T-cell (primary cell): ENCODE results near the gene VAV2. TPM values are rescaled to one million over a fixed set of nuclear protein-coding genes. Genes with fewer than 3 reads are reported as not detected.

Experiments
- ATAC-seq, 4 experiments: fragments of 200-7000 bp in 3 of 4; fragments of 150-1000 bp in 1 of 4; cut with Tn5 transposase; replicated peaks in 1 of 4; 1 replicate in 3 of 4; 2 replicates in 1 of 4; pipeline ENCODE4 v1.10.0; 2021; ENCODE audit warnings: moderate library complexity in 3 of 4, mild to moderate bottlenecking in 2 of 4, moderate number of reproducible peaks in 1 of 4
- CTCF ChIA-PET, 2 donors: fragments of 300-600 bp; sonication (Branson Sonifier 250); formaldehyde crosslinking; loops; one replicate each; lab custom pipeline; 2022; ENCODE audit warnings: antibody characterized with exemption in 2 of 2; lab: Charles Lee
- POLR2A ChIA-PET, 2 donors: fragments of 300-600 bp; sonication (Branson Sonifier 250); formaldehyde crosslinking; loops; one replicate each; lab custom pipeline; 2022; ENCODE audit warnings: antibody characterized with exemption in 2 of 2; lab: Charles Lee
- DNase-seq, 35 experiments: peaks; one replicate each; pipeline versions ENCODE4 v3.0.0 to v3.0.0-alpha.2; 2013 to 2023
- H3K27ac ChIP-seq: one replicate; pipeline ENCODE4 v1.5.1; 2013; ENCODE audit warnings: low read length
- H3K27me3 ChIP-seq, 2 experiments: replicated peaks in 1 of 2; 1 replicate in 1 of 2; 2 replicates in 1 of 2; pipeline versions ENCODE4 v1.6.1 to v1.7.0; 2013; ENCODE audit warnings: low read length in 1 of 2, mixed read lengths in 1 of 2; ENCODE audit not compliant: control insufficient read depth in 2 of 2, insufficient read depth in 2 of 2; ENCODE audit errors: extremely low read depth in 1 of 2
- H3K36me3 ChIP-seq, 2 donors: 1 replicate in 1 of 2; 2 replicates in 1 of 2; pipeline versions ENCODE4 v1.6.1 to v1.7.0; 2013; ENCODE audit warnings: low read length in 1 of 2; ENCODE audit not compliant: control insufficient read depth in 2 of 2, insufficient read depth in 1 of 2; ENCODE audit errors: extremely low read depth in 1 of 2
- H3K4me1 ChIP-seq, 2 experiments: 1 replicate in 1 of 2; 2 replicates in 1 of 2; pipeline versions ENCODE4 v1.6.1 to v1.7.0; 2013; ENCODE audit warnings: low read length in 2 of 2, mixed read lengths in 1 of 2; ENCODE audit not compliant: insufficient read depth in 2 of 2, control insufficient read depth in 1 of 2; ENCODE audit errors: extremely low read depth in 1 of 2
- H3K4me3 ChIP-seq, 2 donors: 1 replicate in 1 of 2; 2 replicates in 1 of 2; pipeline versions ENCODE4 v1.5.1 to v1.7.0; 2013; ENCODE audit warnings: mild to moderate bottlenecking in 2 of 2, low read length in 1 of 2, moderate library complexity in 1 of 2; ENCODE audit not compliant: control insufficient read depth in 1 of 2; ENCODE audit errors: extremely low read depth in 1 of 2
- H3K9me3 ChIP-seq: 2 replicates; pipeline ENCODE4 v1.7.0; 2013
- H3K27ac Mint-ChIP-seq, 2 donors: one replicate each; pipeline ENCODE4 v1.8.0; 2020 to 2021; ENCODE audit warnings: mild to moderate bottlenecking in 2 of 2, mixed read lengths in 2 of 2
- H3K27me3 Mint-ChIP-seq, 2 donors: one replicate each; pipeline ENCODE4 v1.8.0; 2021 to 2022; ENCODE audit warnings: mixed read lengths in 2 of 2
- H3K36me3 Mint-ChIP-seq: one replicate; pipeline ENCODE4 v1.8.0; 2021; ENCODE audit warnings: mixed read lengths
- H3K4me1 Mint-ChIP-seq, 3 donors: one replicate each; pipeline ENCODE4 v1.8.0; 2020 to 2022; ENCODE audit warnings: mixed read lengths in 3 of 3, mild to moderate bottlenecking in 1 of 3
- H3K4me3 Mint-ChIP-seq, 3 donors: one replicate each; pipeline ENCODE4 v1.8.0; 2020 to 2022; ENCODE audit warnings: mild to moderate bottlenecking in 3 of 3, mixed read lengths in 3 of 3, moderate library complexity in 3 of 3
- H3K9me3 Mint-ChIP-seq, 3 donors: one replicate each; pipeline ENCODE4 v1.8.0; 2020 to 2022; ENCODE audit warnings: mixed read lengths in 3 of 3
- WGBS: methylation state at CpG from one replicate; pipeline ENCODE4 v1.1.5; 2013; ENCODE audit warnings: missing lambda C conversion rate; ENCODE audit not compliant: insufficient coverage; 5-methylcytosine and 5-hydroxymethylcytosine counted together
- total RNA-seq, 35 experiments: library from RNA in 6 of 35; stranded (reverse) in 6 of 35; fragments of 120-200 nt in 1 of 35; gene quantifications; one replicate each; pipeline versions ENCODE4 v1.2.1 to v1.2.4 and lab custom pipeline; 2013 to 2026

VAV2 gene
- total RNA-seq, 5 donors from 2014 or later (not counting 1 experiment from before 2014, with no cell fraction given), result 1.2 to 7.5 (median 4.9) TPM

DNA sequence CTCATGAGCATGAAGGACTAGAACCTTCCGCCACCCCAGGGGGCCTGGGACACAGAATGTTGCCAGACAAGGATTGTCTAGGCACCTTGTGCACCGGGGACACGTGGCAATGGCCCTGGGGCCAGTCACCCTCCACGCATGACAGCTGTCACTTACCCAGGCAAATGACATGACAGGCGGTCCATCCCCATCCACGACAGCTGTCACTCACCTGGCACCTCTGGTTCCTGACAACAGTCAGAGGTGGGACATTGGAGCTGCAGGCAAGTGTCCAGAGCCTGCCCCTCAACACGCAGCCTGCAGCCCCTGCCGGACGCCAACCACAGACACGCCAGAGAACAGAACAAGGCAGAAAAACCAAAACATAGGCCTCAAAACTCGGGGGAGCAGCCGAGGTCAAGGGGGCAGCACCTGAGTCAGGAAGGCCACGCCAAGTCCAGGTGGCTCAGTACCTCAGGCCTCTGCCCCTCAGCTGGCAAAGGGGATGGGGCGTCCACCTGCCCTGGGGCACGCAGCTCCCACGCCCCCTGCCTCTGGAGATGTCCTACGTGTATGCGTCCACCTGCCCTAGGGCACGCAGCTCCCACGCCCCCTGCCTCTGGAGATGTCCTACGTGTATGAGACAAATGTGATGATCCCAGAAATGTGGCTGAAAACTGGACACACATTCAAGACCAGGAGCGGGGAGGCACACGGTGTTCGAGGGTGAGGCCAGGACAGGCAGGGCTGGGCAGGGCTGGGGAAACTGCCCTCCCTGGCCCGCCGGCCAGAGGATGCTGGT is 14.5 kb downstream of the VAV2 start:
- Histone ChIP-seq H3K4me1 (no peaks in the 10 kb centered on the region), H3K27ac (no peak overlapping the region), H3K4me3 (no peak overlapping the region), H3K36me3 (no peaks in the 10 kb centered on the region), H3K27me3 (peaks cover 0 to 4% of the 10 kb centered on the region in 2 experiments), H3K9me3 (no peaks in the 10 kb centered on the region)
- ATAC-seq (no peak), DNase-seq (no peak)
- ChIA-PET CTCF (no interaction called here), POLR2A (no interaction called here)
- H3K4me3 Mint-ChIP-seq, result no peak overlapping the region
- H3K36me3 Mint-ChIP-seq, result no peaks in the 10 kb centered on the region
- H3K27ac Mint-ChIP-seq, result no peak overlapping the region
- WGBS, result 91% methylated on average over 26 of the region's 26 CpGs
- H3K9me3 Mint-ChIP-seq, result no peaks in the 10 kb centered on the region
- H3K4me1 Mint-ChIP-seq, result peaks cover 0 to 6% (median 0%) of the 10 kb centered on the region in 3 donors
- H3K27me3 Mint-ChIP-seq, result no peaks in the 10 kb centered on the region

DNA sequence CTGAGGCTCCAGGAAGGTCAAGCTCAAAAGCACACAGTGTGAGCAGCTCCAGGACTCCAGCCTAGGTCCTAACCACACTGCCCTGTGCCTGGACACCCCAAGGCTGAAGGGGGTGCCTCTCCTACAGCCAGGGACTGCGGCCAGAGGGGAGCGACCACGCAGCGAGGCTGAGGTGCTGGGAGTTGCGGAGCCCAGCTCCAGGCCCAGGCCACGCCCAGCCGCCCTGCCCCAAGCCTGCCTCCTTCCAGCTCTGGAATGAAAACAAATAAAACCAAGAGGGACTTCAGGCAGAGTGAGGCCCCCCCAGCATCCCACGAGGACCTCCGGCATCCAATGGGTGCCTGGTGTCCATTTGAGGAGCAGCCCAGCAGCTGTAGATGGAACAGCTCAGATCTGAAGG is 15.2 kb downstream of the VAV2 start:
- ChIA-PET POLR2A (no interaction called here), CTCF (no interaction called here)
- ATAC-seq, result no peak
- Histone ChIP-seq H3K36me3 (no peaks in the 10 kb centered on the region), H3K27me3 (peaks cover 0 to 4% of the 10 kb centered on the region in 2 experiments), H3K4me1 (no peaks in the 10 kb centered on the region), H3K27ac (no peak overlapping the region), H3K4me3 (no peak overlapping the region), H3K9me3 (no peaks in the 10 kb centered on the region)
- H3K9me3 Mint-ChIP-seq, result no peaks in the 10 kb centered on the region
- H3K4me1 Mint-ChIP-seq, result peaks cover 0 to 6% (median 0%) of the 10 kb centered on the region in 3 donors
- no peaks in the 10 kb centered on the region for H3K36me3 Mint-ChIP-seq
- no peak overlapping the region for H3K4me3 Mint-ChIP-seq
- H3K27me3 Mint-ChIP-seq, result no peaks in the 10 kb centered on the region
- no peak for DNase-seq
- no peak overlapping the region for H3K27ac Mint-ChIP-seq
- 85% methylated on average over 9 of the region's 9 CpGs for WGBS

DNA sequence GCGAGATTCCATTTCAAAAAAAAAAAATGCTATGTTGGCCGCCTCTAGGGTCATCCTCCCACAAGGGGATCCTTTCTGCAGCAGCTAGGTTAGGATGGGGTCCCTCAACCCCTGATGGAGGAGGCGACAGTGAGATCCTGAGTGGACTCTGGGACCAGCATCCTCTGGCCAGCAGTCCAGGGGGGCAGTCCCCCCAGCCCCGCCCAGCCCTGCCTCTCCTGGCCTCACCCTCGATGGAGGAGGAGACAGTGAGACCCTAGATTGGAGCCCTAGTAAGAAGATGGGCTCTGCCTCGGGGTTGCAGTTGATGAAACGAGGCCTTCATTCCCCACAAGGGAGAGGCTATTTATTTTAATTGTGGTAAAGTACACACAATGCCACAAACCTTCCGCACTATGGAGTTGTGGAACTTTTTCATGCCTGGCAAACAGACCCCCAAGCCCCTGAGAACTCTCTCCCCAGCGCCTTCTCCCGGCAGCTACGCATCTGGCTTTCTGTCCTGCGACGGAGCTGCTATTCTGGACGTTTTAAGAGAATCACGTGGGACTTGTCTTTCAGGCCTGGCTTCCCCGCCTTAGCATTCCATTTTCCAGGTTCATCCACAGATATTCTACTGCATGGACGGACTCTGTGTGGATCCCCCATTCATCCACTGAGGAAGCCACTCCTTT is 15.8 kb downstream of the VAV2 start:
- no peak overlapping the region for H3K4me3 ChIP-seq
- no peak overlapping the region for H3K4me3 Mint-ChIP-seq
- no peak for DNase-seq

DNA sequence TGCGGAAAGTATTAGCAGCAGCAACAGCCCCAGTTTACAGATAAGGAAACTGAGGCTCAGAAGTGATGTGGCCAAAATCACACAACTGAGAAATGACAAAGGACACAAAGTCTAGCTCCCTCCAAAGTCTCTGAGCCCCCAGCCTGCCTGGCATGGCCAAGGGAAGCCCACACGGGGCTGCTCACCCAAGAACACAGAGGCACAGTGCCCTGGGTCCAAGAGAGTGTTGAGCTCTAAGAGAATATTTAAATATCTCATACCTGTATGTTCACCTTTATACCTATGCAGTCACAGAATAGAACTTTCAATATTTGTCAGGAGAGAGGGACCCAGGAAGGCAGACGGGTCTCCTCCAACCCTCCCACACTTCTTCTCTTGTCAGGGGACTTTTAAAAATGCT is 16.6 kb downstream of the VAV2 start:
- no peak for DNase-seq
- no peak for ATAC-seq
- Histone ChIP-seq H3K9me3 (no peaks in the 10 kb centered on the region), H3K4me3 (no peak overlapping the region), H3K27me3 (peaks cover 0 to 4% of the 10 kb centered on the region in 2 experiments), H3K36me3 (no peaks in the 10 kb centered on the region), H3K27ac (no peak overlapping the region), H3K4me1 (no peaks in the 10 kb centered on the region)
- H3K27me3 Mint-ChIP-seq, result no peaks in the 10 kb centered on the region
- H3K27ac Mint-ChIP-seq, result no peak overlapping the region
- no peak overlapping the region for H3K4me3 Mint-ChIP-seq
- no peaks in the 10 kb centered on the region for H3K9me3 Mint-ChIP-seq
- H3K4me1 Mint-ChIP-seq, result peaks cover 0 to 6% (median 0%) of the 10 kb centered on the region in 3 donors
- POLR2A ChIA-PET, result interaction anchor here in 1 of 2 donors (0.6 kb wide), 1 partner anchor 629 kb away, joined by 7 read pairs; no protein-coding TSS in a partner anchor
- no peaks in the 10 kb centered on the region for H3K36me3 Mint-ChIP-seq
- CTCF ChIA-PET, result interaction anchor here (0.6 kb wide), 2 partner anchors 86 to 97 kb away, joined by 3 to 5 read pairs; no protein-coding TSS in a partner anchor
- WGBS, result 100% methylated on average over 1 of the region's 3 CpGs

More for the DNA sequence above, 15.8 kb downstream of the VAV2 start:
- Histone ChIP-seq H3K27ac (no peak overlapping the region), H3K27me3 (peaks cover 0 to 4% of the 10 kb centered on the region in 2 experiments), H3K36me3 (no peaks in the 10 kb centered on the region), H3K9me3 (no peaks in the 10 kb centered on the region), H3K4me1 (no peaks in the 10 kb centered on the region)
- CTCF ChIA-PET, result no interaction called here
- Mint-ChIP-seq H3K4me1 (peaks cover 0 to 6% (median 0%) of the 10 kb centered on the region in 3 donors), H3K27me3 (no peaks in the 10 kb centered on the region), H3K9me3 (no peaks in the 10 kb centered on the region), H3K27ac (no peak overlapping the region), H3K36me3 (no peaks in the 10 kb centered on the region)
- 90% methylated on average over 10 of the region's 17 CpGs for WGBS
- POLR2A ChIA-PET, result no interaction called here
- no peak for ATAC-seq

DNA sequence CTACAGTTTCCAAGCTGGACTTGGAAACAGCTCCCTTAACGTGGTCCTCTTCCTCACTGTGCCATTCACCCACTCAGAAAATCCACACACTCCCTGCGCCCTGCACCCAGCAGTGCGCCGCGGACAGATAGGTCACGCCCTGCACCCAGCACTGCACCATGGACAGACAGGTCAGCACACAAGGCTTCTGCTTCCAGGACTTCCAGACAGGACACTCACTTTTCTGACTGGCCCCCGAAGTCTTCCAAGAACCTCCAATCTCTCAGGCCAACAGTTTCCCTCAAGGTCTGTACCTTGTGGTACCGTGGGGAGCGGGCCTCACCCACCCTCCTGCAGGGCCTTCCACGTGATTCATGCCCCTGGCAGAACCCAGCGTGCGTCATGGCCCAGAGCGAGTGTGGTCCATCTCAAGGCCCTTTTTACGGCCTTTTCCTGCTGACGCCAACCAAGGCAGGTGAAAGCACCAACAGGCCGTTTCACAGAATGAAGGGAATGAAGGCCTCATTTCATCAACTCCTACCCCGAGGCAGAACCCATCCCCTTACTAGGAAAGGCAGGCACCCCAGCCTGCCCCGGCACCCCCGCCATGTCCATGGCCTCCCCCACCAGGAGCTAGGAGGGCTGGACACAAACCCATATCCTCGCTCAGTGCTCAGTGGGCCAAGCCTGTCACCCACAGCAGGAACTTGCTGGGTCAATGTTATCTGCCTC is 17.3 kb downstream of the VAV2 start:
- ChIA-PET CTCF (interaction anchor here (0.6 kb wide), 2 partner anchors 86 to 98 kb away, joined by 3 to 5 read pairs; no protein-coding TSS in a partner anchor), POLR2A (interaction anchor here in 1 of 2 donors (0.6 kb wide), 1 partner anchor 628 kb away, joined by 7 read pairs; no protein-coding TSS in a partner anchor)
- no peak overlapping the region for H3K27ac ChIP-seq
- no peaks in the 10 kb centered on the region for H3K36me3 ChIP-seq
- DNase-seq, result no peak
- no peak overlapping the region for H3K4me3 Mint-ChIP-seq
- peaks cover 0 to 6% (median 0%) of the 10 kb centered on the region in 3 donors for H3K4me1 Mint-ChIP-seq
- no peaks in the 10 kb centered on the region for H3K9me3 Mint-ChIP-seq
- no peak overlapping the region for H3K4me3 ChIP-seq
- H3K27me3 ChIP-seq, result peaks cover 0 to 2% of the 10 kb centered on the region in 2 experiments
- no peak for ATAC-seq
- H3K4me1 ChIP-seq, result no peaks in the 10 kb centered on the region
- WGBS, result 86% methylated on average over 17 of the region's 20 CpGs
- H3K9me3 ChIP-seq, result no peaks in the 10 kb centered on the region
- no peak overlapping the region for H3K27ac Mint-ChIP-seq
- no peaks in the 10 kb centered on the region for H3K36me3 Mint-ChIP-seq
- no peaks in the 10 kb centered on the region for H3K27me3 Mint-ChIP-seq
